Loucy (cell line): ENCODE results near the gene CCDC178.

Experiments used
- H2AFZ ChIP-seq: fragments of 200-600 bp; sonication (generic); 2 replicates; pipeline ENCODE4 v1.6.0; 2016; ENCODE audit warnings: antibody characterized with exemption, mild to moderate bottlenecking, low read length, moderate library complexity
- H3F3A ChIP-seq: fragments of 200-600 bp; 2 replicates; pipeline ENCODE4 v1.6.0; 2016; ENCODE audit warnings: antibody characterized with exemption, low read depth, mild to moderate bottlenecking
- H3K27me3 ChIP-seq: fragments of 200-600 bp; sonication (generic); 2 replicates; pipeline ENCODE4 v1.6.1; 2014; ENCODE audit warnings: low read length, mild to moderate bottlenecking; ENCODE audit not compliant: insufficient read depth, poor library complexity, severe bottlenecking
- H3K36me3 ChIP-seq: fragments of 200-600 bp; sonication (generic); 2 replicates; pipeline ENCODE4 v1.6.1; 2016; ENCODE audit warnings: low read length; ENCODE audit not compliant: insufficient read depth
- H3K4me1 ChIP-seq: fragments of 200-600 bp; sonication (generic); 2 replicates; pipeline ENCODE4 v1.5.1; 2014; ENCODE audit warnings: low read length, mild to moderate bottlenecking; ENCODE audit not compliant: insufficient read depth, poor library complexity, severe bottlenecking
- H3K4me2 ChIP-seq: fragments of 200-600 bp; sonication (generic); 2 replicates; pipeline ENCODE4 v1.6.0; 2014; ENCODE audit warnings: antibody characterized with exemption, low read length, low read depth, mild to moderate bottlenecking; ENCODE audit not compliant: poor library complexity, severe bottlenecking
- H3K4me3 ChIP-seq: fragments of 200-600 bp; sonication (generic); 2 replicates; pipeline ENCODE4 v1.5.1; 2014; ENCODE audit warnings: low read length, mild to moderate bottlenecking, mixed read lengths; ENCODE audit not compliant: poor library complexity, severe bottlenecking
- H3K79me2 ChIP-seq: fragments of 200-600 bp; sonication (generic); 2 replicates; pipeline ENCODE4 v1.6.1; 2014; ENCODE audit warnings: low read length; ENCODE audit not compliant: insufficient read depth
- H3K9ac ChIP-seq: fragments of 200-600 bp; sonication (generic); 2 replicates; pipeline ENCODE4 v1.6.0; 2014; ENCODE audit warnings: mild to moderate bottlenecking, low read depth, low read length, moderate library complexity; ENCODE audit not compliant: poor library complexity, severe bottlenecking
- H3K9me2 ChIP-seq: fragments of 200-600 bp; sonication (generic); replicated peaks from 2 replicates; pipeline ENCODE4 v1.6.1; 2016; ENCODE audit warnings: low read depth, low read length, mixed read lengths
- H3K9me3 ChIP-seq: fragments of 200-600 bp; sonication (generic); 2 replicates; pipeline ENCODE4 v1.6.1; 2014; ENCODE audit warnings: mild to moderate bottlenecking, antibody characterized with exemption, low read length, low read depth; ENCODE audit not compliant: insufficient read depth
- H4K20me1 ChIP-seq: fragments of 200-600 bp; sonication (generic); 2 replicates; pipeline ENCODE4 v1.6.0; 2014; ENCODE audit warnings: antibody characterized with exemption, low read length, mild to moderate bottlenecking; ENCODE audit not compliant: insufficient read depth, poor library complexity, severe bottlenecking
- CTCF ChIP-seq: fragments of 200-600 bp; sonication (generic); conservative IDR thresholded peaks from 2 replicates; pipeline ENCODE4 v1.5.1; 2014; ENCODE audit warnings: mild to moderate bottlenecking, antibody characterized with exemption, low read length
- EZH2phosphoT487 ChIP-seq: fragments of 200-600 bp; IDR thresholded peaks from 2 replicates; pipeline ENCODE4 v1.6.1; 2018; ENCODE audit warnings: antibody characterized with exemption, mild to moderate bottlenecking, moderate library complexity, borderline replicate concordance

CCDC178 gene

GRCh38 chr18:33101316-33101715 is 339.2 kb downstream of the CCDC178 start:
- Histone ChIP-seq H2AFZ (no peak overlapping the region), H3K9ac (no peak overlapping the region), H3K9me3 (no peaks in the 10 kb centered on the region), H3K4me1 (no peaks in the 10 kb centered on the region), H3K9me2 (no peaks in the 10 kb centered on the region), H3K27me3 (no peaks in the 10 kb centered on the region), H3K79me2 (no peaks in the 10 kb centered on the region), H3K4me2 (no peak overlapping the region), H3K4me3 (no peak overlapping the region), H3F3A (no peaks in the 10 kb centered on the region), H3K36me3 (no peaks in the 10 kb centered on the region), H4K20me1 (no peaks in the 10 kb centered on the region)
- TF ChIP-seq EZH2phosphoT487 (no peak), CTCF (no peak)

DNA sequence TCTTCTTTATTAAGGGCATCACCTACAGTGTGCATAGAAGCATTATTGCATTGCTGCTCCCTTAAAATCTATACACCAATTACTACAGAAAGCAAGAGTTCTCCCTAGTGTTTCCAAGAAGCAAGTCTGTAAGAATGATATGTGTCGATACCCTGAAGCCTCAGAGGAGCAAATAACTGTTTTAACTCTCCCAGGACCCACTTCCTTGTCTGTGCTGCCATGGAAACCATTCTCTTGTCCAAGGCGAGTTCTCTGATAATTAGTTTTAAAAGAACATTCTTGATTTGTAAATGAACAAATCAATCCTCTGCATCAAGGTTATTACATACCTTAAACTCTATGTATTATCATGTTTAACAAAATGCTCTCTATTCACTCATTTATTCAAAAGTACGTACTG is 340.9 kb downstream of the CCDC178 start:
- H2AFZ ChIP-seq: no peak overlapping the region
- H3K27me3 ChIP-seq: no peaks in the 10 kb centered on the region
- no peaks in the 10 kb centered on the region for H3K4me1 ChIP-seq
- H3F3A ChIP-seq: no peaks in the 10 kb centered on the region
- no peak for TF ChIP-seq CTCF
- no peak for TF ChIP-seq EZH2phosphoT487
- H3K9ac ChIP-seq: no peak overlapping the region
- H3K4me2 ChIP-seq: no peak overlapping the region
- H3K9me3 ChIP-seq: no peaks in the 10 kb centered on the region
- no peaks in the 10 kb centered on the region for H4K20me1 ChIP-seq
- H3K9me2 ChIP-seq: no peaks in the 10 kb centered on the region
- no peaks in the 10 kb centered on the region for H3K79me2 ChIP-seq
- H3K36me3 ChIP-seq: no peaks in the 10 kb centered on the region
- no peak overlapping the region for H3K4me3 ChIP-seq

- Histone ChIP-seq H2AFZ (no peak overlapping the region), H3K9ac (no peak overlapping the region), H3K4me3 (no peak overlapping the region), H3K4me1 (no peaks in the 10 kb centered on the region), H3K79me2 (no peaks in the 10 kb centered on the region), H3K4me2 (no peak overlapping the region), H4K20me1 (no peaks in the 10 kb centered on the region), H3F3A (no peaks in the 10 kb centered on the region), H3K27me3 (no peaks in the 10 kb centered on the region), H3K9me2 (no peaks in the 10 kb centered on the region), H3K36me3 (no peaks in the 10 kb centered on the region), H3K9me3 (no peaks in the 10 kb centered on the region)
- no peak for TF ChIP-seq EZH2phosphoT487
- TF ChIP-seq CTCF: no peak
Measured at GRCh38 chr18:33097126-33097525, 343.4 kb downstream of the CCDC178 start.
